ENCODE results near the gene BRAT1.
A peak's percentile ranks its signal among the peaks of the same experiment; 100 is the strongest.

Gene BRAT1

DNA sequence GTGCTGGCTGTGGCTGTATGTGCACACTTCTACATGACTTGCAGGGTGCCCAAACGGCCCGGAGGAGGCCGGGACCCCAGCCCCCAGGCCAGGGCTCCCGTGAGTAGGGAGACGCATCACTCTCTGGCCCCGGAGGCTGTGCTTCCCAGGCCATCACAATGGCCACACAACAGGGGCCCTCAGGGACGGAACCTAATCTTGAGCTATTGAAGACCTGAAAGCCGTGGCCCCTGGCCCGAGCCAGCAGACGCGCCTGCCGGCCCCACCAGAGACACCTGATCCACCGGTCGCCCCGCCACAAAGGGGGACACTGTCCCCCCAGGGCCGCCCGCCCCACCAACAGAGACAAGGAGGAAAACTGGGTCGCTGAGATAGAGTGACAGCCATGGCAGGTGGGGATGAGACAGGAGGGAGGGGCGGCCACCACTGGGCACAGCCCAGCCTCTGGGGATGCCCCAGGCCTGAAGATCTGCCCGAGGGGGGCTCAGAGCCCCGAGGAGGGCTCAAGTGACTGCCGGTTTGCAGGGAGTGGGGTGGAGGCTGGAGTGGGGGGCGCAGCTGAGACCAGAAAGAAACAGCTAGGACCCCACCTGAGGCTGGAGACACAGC, 45.9 kb downstream of the BRAT1 start:
- DNase-seq: no peak

DNA sequence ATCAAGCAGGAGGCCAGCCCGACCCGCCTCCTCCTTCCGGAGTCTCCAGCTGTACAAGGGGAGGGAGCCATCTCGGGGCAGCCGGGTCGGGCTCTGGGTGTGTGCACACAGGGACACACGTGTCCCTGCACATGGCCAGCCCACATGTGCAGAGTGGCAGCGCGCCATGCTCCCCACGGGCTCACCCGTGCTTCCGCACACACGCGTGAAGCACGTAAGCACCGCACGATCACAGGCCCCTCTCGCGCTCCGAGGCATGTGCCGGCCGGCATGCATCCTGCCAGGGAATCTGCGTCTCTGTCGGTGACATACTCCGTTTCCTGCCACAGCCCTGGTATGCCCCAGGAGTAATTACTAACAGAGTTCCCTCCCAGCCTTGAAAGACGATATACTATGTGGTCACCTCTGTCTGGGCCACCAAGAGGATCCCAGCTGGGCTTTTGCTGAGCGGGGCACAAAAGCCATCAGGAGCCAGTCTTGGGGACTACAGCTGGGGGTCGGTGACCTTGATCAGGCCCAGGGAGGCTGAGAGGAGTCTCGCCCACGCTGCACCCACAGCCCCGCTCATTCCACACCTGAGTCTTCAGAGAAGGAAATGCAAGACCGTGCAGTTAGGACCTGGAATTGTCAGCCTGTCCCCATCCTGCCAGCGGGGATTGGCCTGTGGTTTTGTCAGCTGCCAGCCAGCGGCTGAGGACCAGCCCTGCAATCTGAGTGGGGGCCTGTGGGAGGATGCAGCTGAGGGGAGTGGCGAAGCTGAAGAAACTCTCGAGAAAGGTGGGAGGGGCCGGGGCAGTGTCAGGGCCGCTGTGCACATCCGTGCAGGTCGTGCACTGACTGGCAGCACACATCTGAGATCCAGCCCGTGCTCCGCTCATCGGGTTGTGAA, 46.8 kb downstream of the BRAT1 start:
- DNase-seq: peak; percentile 83

DNA sequence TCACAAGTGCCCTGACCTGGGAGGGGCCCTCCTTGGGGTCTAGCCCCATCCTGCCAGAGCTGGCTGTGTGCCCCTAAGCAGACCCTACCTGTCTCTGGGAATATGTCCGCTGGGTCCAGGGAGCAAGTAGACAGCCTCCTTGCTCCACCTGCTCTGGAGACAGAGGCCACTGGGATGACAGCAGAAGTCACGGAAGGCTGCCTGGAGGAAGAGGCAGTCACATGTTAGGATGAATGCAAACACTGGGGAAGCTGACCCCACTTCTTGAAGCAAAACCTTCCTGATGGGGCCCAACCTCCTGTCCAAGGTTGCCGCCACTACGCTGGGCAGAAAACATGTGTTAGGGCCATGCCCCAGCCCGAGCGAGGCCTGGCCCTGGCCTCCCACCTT, 47.4 kb downstream of the BRAT1 start:
- DNase-seq: peak; percentile 18

DNA sequence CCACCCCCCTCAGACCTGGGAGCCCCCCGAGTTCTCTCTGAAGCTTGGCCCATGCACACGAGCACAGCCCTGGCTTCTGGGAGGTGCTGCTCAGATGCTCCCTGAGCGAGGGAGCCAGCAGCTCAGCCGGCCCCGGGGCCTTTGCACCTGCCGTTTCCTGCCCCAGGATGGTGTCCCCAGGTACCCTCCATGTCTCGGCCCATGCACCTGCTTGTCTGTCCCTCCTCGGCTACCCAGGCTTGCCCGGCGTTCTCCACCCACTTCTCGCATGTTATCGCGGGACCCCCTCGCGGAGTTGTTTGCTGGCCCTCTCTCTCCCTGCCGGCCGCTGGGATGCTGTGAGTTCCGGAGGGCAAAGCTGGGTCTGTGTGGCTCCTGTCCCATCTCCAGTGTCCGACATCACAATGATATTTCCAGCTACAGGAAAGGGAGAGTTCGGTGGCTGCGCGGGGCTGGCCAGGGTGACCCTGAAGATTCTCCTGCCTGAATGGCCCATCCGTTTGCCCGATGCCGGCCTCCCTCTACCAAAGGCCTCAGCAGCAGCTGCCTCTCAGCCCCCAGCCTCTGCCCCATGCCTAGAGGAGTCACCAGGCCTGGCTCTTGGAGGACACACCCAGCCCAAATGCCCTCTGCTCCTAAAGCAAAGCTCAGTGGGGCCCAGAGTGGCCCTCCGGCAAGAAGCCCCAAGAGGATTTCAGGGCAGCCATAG, 48.0 kb downstream of the BRAT1 start:
- DNase-seq: no peak

DNA sequence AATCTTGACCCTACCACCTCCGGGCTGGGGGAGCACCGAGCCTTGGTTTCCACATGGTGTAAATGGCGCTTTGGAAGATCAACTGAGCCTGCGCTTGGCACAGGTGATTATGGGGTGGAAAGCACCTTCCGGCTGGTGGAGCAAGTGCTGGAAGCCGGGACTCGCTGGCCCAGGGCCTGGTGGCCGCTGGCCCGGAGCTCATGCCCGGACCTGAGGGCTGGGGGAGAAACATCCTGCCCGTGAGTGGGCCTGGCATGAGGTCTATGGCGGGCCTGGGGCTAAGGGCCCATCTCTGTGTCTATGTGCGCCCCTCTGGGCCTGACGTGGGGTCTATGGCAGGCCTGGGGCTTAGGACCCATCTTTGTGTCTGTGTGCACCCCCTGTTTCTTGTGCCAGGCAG, 49.9 kb downstream of the BRAT1 start:
- DNase-seq: no peak

DNA sequence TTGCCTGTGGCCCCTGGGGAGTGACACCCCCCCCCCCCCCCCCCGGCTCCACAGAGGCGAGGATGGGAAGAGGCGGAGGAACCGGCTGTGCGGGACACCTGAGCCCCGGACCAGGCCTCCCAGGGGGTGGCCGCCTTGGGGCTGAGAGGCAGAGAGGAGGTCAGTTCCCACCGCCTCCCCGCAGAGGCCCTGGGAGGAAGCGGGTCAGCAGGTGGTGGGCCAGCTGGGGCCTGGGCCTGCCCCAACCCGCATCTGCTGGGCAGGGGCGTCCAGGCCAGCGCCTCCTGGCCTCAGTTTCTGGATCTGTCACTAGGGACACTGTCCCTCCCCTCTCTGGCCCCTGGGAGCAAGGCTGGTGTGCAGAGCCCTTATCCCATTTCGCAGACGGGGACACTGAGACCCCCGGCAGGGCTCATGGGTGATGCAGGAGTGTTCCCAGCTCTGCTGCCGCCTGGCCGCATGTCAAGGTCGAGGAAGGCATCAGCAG, 50.4 kb downstream of the BRAT1 start:
- no peak for DNase-seq

DNA sequence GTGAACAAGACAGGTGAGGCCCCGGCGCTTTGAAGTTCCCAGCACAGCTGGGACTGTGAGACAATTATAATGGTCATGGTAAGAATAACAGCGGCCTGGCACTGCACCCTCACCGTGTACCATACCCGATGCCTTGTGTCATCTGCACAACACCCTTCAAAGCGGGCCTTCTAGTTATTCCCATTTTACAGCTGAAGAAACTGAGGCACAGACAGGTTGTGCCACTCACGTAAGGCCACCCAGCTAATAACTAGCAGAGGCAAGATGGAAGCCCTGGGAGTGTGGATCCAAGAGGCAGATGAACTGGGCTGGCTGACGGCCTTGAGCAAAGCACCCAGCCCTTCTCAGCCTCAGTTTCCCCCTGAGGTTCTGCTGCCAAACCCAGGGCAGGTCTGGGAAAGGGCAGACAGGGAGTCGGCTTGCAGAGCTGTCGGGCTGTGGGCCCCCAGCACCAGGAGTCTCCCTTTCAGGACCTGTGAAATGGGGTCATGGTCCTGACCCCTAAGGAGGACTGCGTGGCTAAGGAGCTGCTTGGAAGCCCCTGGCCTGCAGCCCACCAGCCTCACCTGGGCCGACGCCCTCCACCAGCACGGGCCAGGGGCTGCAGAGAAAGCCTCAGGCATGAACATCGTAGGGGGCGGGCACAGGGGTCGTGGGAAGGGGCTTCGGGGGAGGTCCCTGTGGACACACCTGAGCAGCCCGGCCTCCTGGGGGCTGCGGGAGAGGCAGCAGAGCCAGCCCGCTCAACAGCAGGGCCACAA, 51.0 kb downstream of the BRAT1 start:
- DNase-seq: no peak

DNA sequence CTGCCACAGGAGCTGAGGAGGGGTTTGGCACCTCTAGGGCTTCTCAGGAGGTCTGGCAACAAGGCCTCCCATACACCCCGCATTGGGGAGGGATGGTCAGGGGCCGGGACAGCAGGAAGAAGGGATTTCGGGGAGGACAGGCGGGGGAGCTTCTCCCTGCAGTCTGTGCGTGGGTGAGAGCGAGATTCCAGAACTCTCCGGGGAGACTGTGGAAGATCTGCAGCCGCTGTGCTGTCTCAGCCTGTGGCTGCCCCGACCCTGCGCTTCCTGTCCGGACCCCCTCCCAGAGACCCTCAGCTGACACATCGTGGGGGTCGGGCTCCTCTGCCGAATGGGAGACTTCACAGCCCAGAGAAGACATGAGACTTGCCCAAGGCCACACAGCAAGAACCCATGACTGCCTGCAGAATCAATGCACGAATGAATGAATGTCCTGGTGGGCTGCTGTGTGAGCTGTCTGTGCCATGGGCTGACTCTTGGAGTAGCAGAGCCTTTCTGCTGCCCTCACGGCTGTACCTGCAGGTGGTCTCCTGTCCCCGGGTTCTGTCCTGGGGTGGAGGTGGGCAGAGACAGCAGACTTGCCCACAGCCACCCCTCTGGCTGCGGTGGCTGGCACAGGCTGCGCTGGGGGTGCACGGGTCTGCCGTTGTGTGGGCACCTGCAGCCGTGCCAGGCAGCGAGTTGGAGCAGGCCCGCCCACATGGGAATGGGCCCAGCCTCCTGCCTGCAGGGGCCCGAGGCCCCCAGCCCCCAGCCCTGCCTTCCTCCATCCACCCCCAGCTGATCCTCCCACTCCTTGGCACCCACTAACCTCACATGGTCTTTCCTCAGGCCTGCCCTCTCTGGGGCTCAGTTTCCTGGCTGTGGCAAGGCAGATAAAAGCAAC, 52.0 kb downstream of the BRAT1 start:
- DNase-seq: no peak

DNA sequence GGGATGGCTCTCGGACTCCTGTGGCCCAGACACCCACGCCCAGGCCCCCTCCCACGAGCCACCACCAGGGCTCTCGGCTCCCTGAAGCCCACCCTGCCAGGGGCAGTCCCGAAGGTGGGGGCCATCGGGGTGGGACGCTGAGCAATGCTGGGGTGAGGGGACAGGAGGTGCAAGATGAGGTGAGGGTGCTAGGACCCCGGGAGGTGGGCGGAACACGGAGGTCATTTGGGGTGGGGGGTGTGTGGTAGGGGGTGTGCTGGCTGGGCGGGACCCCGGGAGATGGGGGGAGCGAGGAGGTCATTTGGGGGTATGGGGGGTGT, 52.7 kb downstream of the BRAT1 start:
- no peak for DNase-seq

DNA sequence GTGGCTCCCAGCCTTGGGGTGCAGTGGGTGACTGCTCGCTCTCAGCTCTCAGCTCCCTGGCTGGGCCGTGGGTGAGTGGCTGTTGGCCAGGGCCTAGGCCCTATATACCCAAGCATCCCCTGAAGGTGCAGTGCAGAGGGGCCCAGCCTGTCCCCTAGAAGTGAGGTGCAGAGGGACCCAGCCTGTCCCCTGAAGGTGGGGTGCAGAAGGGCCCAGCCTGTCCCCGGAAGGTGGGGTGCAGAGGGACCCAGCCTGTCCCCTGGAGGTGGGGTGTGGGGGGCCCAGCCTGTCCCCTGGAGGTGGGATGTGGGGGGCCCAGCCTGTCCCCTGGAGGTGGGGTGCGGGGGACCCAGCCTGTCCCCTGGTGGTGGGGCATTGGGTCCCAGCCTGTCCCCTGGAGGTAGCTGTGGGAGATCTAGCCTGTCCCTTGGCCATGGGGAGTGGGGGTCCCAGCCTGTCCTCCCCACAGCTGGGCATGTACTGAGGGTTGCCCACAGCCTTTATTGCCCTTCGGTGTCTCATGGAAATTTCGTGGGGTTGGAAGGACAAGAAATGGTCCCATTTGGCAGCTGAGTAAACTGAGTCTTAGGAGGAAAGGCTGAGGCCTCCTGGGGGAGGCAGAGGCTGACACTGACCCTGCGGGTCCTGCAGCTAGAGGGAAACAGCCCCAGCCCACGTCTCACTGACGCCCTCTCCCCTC, 53.2 kb downstream of the BRAT1 start:
- no peak for DNase-seq

DNA sequence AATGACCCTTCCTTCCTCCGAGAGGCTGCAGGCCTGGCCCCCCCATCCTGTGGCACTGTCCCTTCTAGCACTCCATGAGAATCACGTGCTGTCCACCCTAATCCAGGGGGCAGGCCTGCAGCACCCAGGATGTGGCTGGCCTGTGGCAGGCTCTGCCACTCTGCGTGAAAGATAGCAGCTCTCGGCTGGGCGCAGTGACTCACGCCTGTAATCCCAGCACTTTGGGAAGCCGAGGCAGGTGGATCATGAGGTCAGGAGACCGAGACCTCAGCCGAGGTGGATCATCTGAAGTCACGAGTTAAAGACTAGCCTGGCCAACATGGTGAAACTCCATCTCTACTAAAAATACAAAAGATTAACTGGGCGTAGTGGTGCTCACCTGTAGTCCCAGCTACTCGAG, 54.6 kb downstream of the BRAT1 start:
- no peak for DNase-seq

DNA sequence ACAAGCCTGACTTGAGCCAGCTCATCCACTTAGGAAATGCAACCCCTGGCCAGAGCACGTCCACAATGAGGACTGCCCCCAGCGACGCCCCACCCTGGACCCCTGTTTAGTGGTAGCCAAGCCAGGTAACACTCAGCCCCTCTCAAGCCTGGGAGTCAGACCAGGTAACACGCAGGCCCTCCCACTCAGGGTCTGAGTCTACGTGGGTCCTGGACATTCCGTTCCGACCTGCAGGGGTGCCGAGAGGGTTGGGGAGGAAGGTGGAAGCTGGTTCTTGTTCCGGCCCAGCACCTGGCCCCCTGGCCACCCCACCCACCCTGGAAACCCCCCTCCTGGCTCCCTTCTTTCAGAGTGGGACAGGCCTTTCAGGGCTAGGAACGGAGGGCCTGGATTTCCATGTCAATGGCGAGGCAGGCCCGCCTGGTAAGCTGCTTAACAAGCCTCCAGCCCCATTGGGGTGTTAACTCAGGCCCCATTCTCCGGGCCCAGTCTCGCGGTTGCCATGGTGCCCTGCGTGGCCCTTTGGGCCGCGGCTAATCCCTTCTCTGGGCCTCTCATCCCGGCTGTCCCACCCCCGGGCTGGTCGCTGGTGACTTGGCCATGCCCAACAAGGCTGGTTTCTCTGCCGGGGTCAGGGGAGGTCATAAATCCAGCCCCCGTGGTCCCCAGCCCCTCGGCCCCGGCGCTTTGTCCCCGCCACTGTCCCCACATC, 55.4 kb downstream of the BRAT1 start:
- peak; percentile 68 for DNase-seq

DNA sequence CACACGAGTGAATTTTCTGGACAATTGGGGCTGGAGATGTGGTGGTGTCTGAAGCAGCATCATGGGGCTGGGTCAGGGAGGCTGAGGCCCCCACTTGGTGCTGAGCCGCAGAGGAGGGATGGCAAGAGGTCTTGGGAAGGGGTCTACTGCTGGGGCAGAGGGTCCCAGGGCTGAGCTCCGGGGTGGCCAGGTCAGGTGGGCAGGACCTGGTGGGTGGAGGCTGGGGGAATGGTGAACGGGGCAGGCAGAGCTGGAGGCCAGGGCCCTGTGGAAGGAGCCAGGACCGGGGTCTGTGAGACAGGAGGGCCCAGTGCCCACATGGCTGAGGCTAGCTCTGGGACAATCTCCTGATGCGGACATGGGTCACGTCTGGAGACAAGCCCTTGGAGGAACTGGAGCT, 56.1 kb downstream of the BRAT1 start:
- DNase-seq: no peak

DNA sequence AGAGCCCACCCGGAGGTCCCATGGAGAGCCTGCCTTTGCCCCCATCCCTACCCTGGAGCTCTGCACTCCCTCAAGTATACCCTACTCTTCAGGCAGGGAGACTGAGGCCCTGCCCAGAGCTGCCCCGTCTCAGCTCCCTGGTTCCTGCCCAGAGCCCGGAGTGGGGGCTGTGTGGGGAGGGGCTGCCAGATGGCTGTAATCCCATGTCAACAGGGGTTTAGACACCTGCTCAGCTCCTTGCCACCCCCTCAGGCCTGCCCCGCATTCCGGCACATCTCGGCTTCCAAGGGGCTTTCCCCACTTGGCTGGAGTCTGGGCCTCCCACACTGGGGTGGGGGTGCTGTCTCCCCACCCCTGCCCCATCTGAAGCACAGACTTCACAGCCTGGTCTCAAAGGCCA, 56.6 kb downstream of the BRAT1 start:
- peak; percentile 47 for DNase-seq

DNA sequence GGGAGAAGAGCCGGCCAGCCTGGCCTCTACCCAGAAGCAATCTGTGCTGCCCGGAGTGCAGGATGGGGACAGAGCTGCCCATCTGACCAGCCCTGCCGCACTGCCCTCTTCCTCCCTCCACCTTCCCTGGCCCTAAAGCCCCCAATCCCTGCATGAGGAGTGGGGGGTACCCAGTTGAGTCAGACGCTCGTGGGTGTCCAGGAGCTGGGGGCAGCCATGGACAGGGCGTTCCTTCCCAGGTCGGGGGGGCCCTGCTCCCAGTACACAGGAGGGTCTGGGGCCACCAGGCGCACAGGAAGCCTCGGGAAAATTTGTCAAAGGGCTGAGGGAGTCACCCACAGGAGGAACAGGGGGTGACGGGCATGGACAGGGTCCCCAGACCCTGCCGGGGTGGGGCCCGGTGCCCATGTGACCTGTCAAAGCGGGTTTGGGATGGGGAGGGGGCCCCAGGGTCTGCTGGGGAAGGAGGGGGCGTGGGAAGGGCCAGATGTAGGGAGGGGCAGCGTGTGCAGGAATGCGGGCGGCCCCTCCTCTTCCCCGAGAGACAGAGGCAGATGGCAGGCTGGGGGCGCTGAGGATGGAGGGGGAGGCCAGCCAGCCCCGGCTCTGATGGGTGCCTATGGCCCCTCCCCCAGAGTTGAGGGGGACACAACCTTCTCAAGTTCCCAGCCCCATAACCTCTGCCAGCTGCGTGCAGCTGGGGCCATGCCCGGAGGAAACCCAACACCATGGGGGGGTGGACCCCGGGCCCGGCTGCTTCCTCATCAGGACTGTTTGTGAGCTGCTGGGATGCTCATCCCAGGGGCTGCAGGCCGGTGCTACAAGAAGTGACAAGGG, 57.6 kb downstream of the BRAT1 start:
- DNase-seq: peak; percentile 82

DNA sequence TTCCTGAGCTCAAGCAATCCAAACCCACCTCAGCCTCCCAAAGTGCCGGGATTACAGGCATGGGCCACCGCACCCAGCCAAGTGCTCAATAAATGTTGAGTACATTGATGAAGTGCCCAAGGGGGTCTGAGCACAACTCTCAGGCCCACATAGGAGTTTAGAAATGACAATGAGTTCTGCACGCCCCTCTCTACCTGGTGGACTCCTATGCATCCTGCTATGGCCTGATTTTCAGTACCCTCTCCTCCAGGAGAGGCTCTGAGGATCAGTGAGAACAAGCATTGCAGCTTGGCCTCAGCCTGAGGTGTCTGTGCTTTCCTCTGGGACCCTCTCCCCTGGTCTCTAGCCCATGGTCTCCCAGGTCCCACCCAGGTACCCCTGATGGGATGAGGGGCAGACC, 58.3 kb downstream of the BRAT1 start:
- DNase-seq: no peak

DNA sequence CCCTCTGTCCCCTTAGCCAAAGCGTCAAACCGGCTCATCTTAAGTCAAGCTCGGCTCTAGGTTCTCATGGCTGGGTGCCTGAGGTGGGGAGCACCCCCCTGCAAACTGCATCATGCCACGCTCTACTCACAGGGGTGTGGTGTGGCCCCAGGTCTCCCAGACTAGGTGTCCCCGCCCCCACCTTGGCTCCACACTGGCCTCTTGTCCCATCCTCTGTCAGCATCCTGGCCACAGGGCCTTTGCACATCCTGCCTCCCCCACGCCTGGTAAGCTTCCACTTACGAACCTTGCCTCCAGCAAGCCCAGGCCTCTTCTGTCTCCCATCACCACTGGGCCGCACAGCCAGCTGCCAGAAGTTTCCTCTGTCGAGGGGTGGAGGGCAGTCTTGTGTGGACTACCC, 58.9 kb downstream of the BRAT1 start:
- no peak for DNase-seq

DNA sequence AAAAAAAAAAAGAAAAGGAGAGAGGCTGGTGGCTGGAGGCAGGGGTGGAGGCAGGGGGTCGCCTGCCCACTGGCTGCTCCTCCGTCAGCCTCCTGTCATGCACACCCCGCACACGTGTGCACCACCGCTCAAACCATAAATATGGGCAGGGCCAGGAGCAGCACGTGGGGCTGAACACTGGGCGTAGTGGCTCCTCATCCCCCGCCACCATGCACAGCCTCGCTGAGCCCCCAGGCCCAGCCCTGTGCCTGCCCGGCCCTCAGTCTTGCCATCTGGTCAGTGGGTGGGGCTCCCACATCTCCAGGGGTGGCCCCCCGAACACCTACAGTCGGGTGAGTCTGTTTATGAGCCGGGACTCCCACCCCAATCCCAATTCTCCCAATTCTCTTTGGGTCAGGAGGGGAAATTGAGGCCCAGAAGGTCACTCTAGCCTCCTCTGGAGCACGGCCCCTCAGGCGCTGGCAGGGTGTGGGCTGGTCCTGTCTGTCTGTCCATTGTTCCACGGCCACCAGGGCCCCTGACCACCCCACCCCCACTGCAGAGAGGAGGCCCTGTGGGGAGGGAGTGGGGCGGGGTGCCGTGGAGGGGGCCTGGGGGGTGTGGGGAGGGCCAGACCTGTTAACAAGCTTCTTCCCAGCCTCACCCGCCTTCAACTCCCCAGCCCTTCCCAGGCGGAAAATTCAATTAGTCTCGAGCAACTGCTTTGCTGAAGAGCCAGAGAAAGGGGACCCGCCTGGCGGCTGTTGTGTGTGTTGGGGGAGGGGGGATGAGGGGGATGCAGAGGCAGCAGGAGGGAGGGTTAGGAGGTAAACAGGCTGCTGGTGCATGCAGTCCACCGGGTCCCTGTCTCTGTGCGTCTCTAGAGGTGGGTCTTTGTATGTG, 59.7 kb downstream of the BRAT1 start:
- peak; percentile 98 for DNase-seq

Measured in eye (tissue), 1 donor.